Panc1 (cell line): ENCODE data around the gene ROR1. TPM values are rescaled to one million over a fixed set of nuclear protein-coding genes. Genes with fewer than 3 reads are reported as not detected.
A peak's percentile ranks its signal among the peaks of the same experiment; 100 is the strongest.

Experiments used
- ATAC-seq: fragments of 200-7000 bp; cut with Tn5 transposase; 2 replicates; pipeline ENCODE4 v1.9.1; 2020; ENCODE audit warnings: mild to moderate bottlenecking, moderate library complexity
- BruUV-seq: library from RNA; stranded (reverse); fragments of 400-500 nt; replicated peaks from 2 replicates; lab custom pipeline; 2021; lab: Mats Ljungman, UMichigan
- CTCF ChIA-PET: fragments of 300-600 bp; sonication (Branson Sonifier 250); formaldehyde crosslinking; loops from one replicate; lab custom pipeline; 2022; ENCODE audit warnings: antibody characterized with exemption; lab: Charles Lee
- POLR2A ChIA-PET: fragments of 300-600 bp; sonication (Branson Sonifier 250); formaldehyde crosslinking; loops from one replicate; lab custom pipeline; 2022; ENCODE audit warnings: antibody characterized with exemption; lab: Charles Lee
- DNase-seq: peaks from one replicate; pipeline ENCODE4 v3.0.0-alpha.2; 2010; ENCODE audit warnings: low read depth, low spot score
- H3K27ac ChIP-seq: 2 replicates; pipeline ENCODE4 v1.5.1; 2011; ENCODE audit warnings: mild to moderate bottlenecking, low read length, inconsistent platforms
- H3K27me3 ChIP-seq: fragments of 200-500 bp; sonication (Bioruptor generic); 2 replicates; pipeline ENCODE4 v1.6.0; 2014; ENCODE audit warnings: low read length, inconsistent platforms; ENCODE audit not compliant: control insufficient read depth, insufficient read depth
- H3K36me3 ChIP-seq: fragments of 200-500 bp; sonication (Bioruptor generic); 2 replicates; pipeline ENCODE4 v1.5.1; 2014; ENCODE audit warnings: inconsistent platforms, mild to moderate bottlenecking, low read length, moderate library complexity; ENCODE audit not compliant: control insufficient read depth, insufficient read depth
- H3K4me1 ChIP-seq: 2 replicates; pipeline ENCODE4 v1.5.1; 2011; ENCODE audit warnings: inconsistent platforms, mild to moderate bottlenecking, low read length, moderate library complexity; ENCODE audit not compliant: control insufficient read depth, insufficient read depth
- H3K4me3 ChIP-seq, 2 experiments: 2 replicates each; pipeline ENCODE4 v1.5.1; 2011 to 2012; ENCODE audit warnings: low read depth in 2 of 2, low read length in 2 of 2, mild to moderate bottlenecking in 2 of 2, inconsistent platforms in 1 of 2, moderate library complexity in 1 of 2
- H3K9me3 ChIP-seq: fragments of 200-500 bp; sonication (Bioruptor generic); 2 replicates; pipeline ENCODE4 v1.5.1; 2014; ENCODE audit warnings: low read depth, mild to moderate bottlenecking, inconsistent platforms, low read length, moderate library complexity; ENCODE audit not compliant: control insufficient read depth, insufficient read depth
- CTCF ChIP-seq: fragments of 450-650 bp; IDR thresholded peaks from 2 replicates; pipeline ENCODE4 v1.5.1; 2017; ENCODE audit warnings: mild to moderate bottlenecking
- POLR2AphosphoS5 ChIP-seq: IDR thresholded peaks from 2 replicates; pipeline ENCODE4 v1.6.1; 2012; ENCODE audit warnings: mild to moderate bottlenecking, low read depth, low read length, moderate library complexity
- REST ChIP-seq, 2 experiments: IDR thresholded peaks; 2 replicates each; pipeline ENCODE4 v1.6.1; 2011 to 2012; ENCODE audit warnings: low read depth in 2 of 2, control low read depth in 1 of 2, low read length in 1 of 2, mild to moderate bottlenecking in 1 of 2, moderate library complexity in 1 of 2; ENCODE audit not compliant: insufficient read depth in 1 of 2
- SIN3A ChIP-seq: IDR thresholded peaks from 2 replicates; pipeline ENCODE4 v1.6.1; 2012; ENCODE audit warnings: low read depth, mild to moderate bottlenecking, low read length, moderate library complexity, borderline replicate concordance; ENCODE audit not compliant: insufficient read depth
- TCF7L2 ChIP-seq: IDR thresholded peaks from 2 replicates; pipeline ENCODE4 v1.6.1; 2011; ENCODE audit warnings: mild to moderate bottlenecking, low read depth, low read length, inconsistent platforms
- in situ Hi-C: cut with HindIII; loops from 2 replicates; pipeline ENCODE4 v1.10.0; 2016; ENCODE audit warnings: low sequenced_read_pairs, low pct_unique_long_range_greater_than_20kb
- intact Hi-C: fragments of 100-400 bp; cut with micrococcal nuclease; formaldehyde crosslinking; loops from one replicate; pipeline ENCODE4 v1.10.0; 2022; ENCODE audit not compliant: unreplicated experiment
- total RNA-seq: library from RNA; stranded (reverse); gene quantifications from one replicate; pipeline ENCODE4 v1.2.1, GENCODE V29; 2021; ENCODE audit not compliant: unreplicated experiment

The ROR1 gene
- total RNA-seq, 1 experiment from 2014 or later: 19.3 TPM

DNA sequence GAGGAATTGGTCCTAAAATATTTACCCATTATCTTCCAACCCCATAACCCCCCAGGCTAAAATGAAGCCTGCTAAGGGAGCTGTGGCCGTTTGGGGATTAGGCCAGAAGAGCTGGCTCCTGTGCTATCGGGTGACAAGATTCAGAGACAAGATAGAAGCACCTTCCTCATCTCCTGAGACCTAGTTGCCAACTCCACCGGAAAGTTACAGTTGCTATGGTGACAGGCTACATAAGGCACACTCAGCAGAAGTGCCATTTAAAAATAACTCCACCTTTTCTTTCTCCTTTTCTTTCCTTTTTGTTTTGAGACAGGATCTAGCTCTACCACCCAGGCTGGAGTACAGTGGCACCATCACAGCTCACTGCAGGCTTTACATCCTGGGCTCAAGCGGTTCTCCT, 43.6 kb upstream of the ROR1 start:
- POLR2A ChIA-PET: interaction anchor here (0.7 kb wide), 1 partner anchor 480 kb away, joined by 4 read pairs; no protein-coding TSS in a partner anchor
- BruUV-seq: no TSS peak
- CTCF ChIA-PET: no interaction called here
- H3K27ac ChIP-seq: peak overlapping the region; percentile 94
- no peaks in the 10 kb centered on the region for H3K27me3 ChIP-seq
- TF ChIP-seq CTCF: no peak
- TF ChIP-seq SIN3A: no peak
- no peak for TF ChIP-seq POLR2AphosphoS5
- TF ChIP-seq REST (IDR thresholded peaks at IDR 0.05; ENCODE audit: insufficient read depth in 1 of 2, low read depth in 2 of 2, low read length in 1 of 2): no peak
- TF ChIP-seq TCF7L2: no peak
- in situ Hi-C loops (no loop called here), intact Hi-C loops (no loop called here)
- H3K36me3 ChIP-seq: no peaks in the 10 kb centered on the region
- ATAC-seq: peak; percentile 14; the same call in 1 of the 2 replicates
- no peaks in the 10 kb centered on the region for H3K9me3 ChIP-seq
- DNase-seq: no peak
- peaks cover 41% of the 10 kb centered on the region for H3K4me1 ChIP-seq
- no peak overlapping the region for H3K4me3 ChIP-seq

GRCh38 chr1:63731117-63732043, 42.4 kb upstream of the ROR1 start:
- Histone ChIP-seq H3K27ac (peak overlapping the region; percentile 94), H3K4me3 (peak overlapping the region; percentile 8 to 38; a peak in 3 of 4 replicates), H3K27me3 (no peaks in the 10 kb centered on the region), H3K9me3 (no peaks in the 10 kb centered on the region), H3K36me3 (no peaks in the 10 kb centered on the region), H3K4me1 (peaks cover 41% of the 10 kb centered on the region)
- TF ChIP-seq REST (IDR thresholded peaks at IDR 0.05; ENCODE audit: insufficient read depth in 1 of 2, low read depth in 2 of 2, low read length in 1 of 2) (no peak), TCF7L2 (peak; percentile 99), CTCF (no peak), SIN3A (0 out of 2 replicates have a peak, but pooled peaks have one; percentile 41), POLR2AphosphoS5 (peak; percentile 87)
- intact Hi-C loops: no loop called here
- ChIA-PET CTCF (no interaction called here), POLR2A (interaction anchor here (0.6 to 1.2 kb wide), 2 partner anchors 19 to 22 kb away, joined by 3 read pairs; no protein-coding TSS in a partner anchor)
- in situ Hi-C loops: no loop called here
- ATAC-seq: peak; percentile 95
- BruUV-seq: no TSS peak
- peak; percentile 96 for DNase-seq
